Activated CD4-positive, alpha-beta T cell treated with anti-CD3 and anti-CD28 coated beads for 24 hours (primary cell): Measurements from ENCODE around the gene LACRT.
"Not testable (repeated sequence)": the region's sequence is repeated elsewhere in the genome, so short reads cannot be mapped to it uniquely, and the experiment has no call there.

Experiments used
- DNase-seq, 2 donors: peaks; one replicate each; pipeline ENCODE4 v3.0.0-alpha.2; 2020; ENCODE audit warnings: low read depth in 2 of 2

LACRT gene, protein sequence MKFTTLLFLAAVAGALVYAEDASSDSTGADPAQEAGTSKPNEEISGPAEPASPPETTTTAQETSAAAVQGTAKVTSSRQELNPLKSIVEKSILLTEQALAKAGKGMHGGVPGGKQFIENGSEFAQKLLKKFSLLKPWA

DNA sequence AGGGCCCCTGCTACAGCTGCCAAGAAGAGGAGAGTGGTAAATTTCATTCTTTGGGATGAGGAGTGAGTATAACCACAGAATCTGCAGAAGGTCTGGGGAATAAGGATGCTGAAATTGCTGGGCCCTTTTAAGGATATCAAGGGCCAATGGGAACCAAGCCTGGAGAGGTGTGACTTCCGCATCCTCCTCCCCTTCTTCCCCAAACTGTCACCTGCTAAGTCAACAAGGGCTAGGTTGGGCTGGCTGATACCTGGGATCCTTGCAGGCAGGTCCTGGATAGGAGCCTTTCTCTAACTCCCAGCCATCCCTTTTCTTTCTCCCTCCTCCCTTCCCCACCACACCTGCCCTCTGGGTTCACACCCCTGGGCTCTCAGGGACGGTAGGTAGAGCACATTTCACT is at the start of gene LACRT:
TSS of gene LACRT (minus strand) at position 101 of the 400 bp plus-strand sequence. CDS start at position 47, 54 bp downstream.
- no peak for DNase-seq

DNA sequence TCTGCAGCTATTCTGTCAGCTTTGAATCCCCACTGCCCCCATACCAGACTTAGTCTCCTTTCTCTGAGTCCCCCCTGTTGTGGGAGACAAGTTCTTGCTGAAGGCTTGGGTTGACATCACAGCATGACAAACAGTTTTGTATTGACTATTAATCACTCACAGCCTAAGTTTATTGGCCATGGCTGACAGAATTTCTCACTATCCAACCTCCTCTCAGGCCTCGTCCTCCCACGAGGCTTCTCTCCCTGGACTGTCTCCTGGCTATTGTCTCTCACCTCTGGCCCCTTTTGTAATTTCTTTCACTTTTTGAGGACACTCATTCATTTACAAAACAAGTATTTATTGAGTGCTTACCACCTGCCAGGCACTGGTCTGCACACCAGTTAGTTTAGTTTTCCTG is 48.7 kb upstream of the LACRT start:
- DNase-seq: no peak

DNA sequence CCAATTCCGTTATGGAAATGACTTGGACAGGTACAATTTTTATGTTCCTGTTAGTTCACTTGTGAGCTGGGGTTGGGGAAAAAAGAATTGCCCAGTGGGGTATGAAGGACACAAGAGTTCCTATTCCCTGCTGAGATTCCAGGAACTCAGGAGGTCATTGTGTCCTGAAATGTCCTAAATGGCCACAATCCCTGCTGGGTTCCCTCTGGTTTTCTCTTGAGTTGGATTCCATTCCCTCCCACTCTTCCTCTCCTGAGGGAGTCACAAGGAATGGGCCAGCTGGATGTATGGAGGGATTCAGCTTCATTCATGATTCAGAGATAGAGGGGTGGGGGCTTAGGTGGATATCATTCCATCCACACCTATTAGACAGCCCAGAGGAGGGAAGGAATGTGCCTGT is 48.0 kb upstream of the LACRT start:
- DNase-seq: no peak

DNA sequence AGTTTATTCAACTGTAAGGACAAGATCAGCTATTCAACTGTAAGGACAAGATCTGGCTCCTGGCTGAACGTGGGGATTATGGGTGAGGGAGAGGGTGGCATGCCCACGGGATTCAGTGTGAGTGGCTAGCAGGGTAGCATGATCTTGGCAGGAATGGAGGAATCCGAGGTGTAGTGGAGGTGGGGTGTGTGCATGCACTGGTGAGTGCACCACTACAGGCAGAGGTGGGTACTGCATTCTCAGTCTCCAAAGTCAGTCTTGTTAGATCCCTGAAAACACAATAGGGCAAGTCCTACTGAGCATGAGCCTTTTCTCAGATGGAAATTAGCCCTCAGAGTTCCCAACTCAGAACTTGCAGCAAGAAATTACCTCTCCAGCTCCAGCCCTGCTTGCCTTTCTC is 45.7 kb upstream of the LACRT start:
- peak; percentile 7 to 21 for DNase-seq

DNA sequence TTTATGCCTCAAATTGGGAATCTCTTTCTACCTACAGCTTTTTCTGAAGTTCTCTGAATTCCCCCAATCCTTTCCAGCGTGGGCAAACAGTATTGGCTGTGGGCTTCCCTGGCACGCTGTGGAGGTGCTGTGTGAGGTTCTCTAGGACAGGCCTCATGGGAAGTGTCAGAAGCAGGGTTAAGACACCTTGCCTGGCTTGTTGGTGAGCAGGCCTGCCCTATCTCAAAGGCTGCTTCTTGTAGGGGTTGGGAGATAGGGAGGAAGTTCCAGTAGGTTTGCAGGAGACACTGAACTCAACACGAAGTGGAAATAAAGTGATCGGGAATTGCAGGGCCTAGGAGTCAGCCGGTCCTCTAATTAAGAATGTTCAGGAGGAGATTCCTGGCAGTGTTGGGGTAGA is 43.4 kb upstream of the LACRT start:
- DNase-seq: no peak

DNA sequence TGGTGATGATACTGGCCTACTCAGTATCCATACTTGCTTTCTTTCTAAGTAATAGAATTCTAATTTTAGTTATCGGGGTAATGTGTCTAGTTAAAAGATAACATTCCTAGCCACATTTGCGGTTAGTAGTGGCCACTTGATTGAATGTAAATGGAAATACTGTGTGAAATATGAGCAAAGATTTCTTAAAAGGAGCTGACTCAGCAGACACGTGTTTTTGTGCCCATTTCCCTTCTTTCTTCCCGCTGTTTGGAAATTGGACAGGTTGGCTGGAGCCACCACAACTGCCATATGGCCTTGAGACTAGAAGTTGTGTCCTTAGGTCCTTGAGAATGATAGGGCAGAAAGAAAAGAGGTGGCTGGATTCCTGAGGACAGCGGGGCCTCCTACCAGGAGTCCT is 33.2 kb upstream of the LACRT start:
- DNase-seq: no peak

DNA sequence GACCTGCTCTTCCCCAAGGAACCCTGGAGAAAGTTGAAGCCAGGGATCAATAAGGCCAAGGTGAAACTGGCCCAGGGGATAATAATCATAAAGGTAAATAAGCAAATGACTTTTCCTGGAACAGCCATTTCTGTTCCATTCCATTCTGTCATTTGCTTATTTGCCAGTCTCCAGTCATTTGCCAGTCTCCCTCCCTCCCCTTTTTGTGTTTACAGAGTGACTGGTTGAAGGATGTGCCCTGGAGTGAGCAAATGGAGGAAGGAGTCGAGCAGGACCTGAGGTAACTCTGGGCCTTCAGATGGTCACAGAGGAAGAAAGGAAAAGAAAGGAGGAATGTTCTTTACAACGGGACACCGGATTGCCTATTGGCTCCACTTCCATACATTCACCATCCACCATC is 31.3 kb upstream of the LACRT start:
- no peak for DNase-seq

DNA sequence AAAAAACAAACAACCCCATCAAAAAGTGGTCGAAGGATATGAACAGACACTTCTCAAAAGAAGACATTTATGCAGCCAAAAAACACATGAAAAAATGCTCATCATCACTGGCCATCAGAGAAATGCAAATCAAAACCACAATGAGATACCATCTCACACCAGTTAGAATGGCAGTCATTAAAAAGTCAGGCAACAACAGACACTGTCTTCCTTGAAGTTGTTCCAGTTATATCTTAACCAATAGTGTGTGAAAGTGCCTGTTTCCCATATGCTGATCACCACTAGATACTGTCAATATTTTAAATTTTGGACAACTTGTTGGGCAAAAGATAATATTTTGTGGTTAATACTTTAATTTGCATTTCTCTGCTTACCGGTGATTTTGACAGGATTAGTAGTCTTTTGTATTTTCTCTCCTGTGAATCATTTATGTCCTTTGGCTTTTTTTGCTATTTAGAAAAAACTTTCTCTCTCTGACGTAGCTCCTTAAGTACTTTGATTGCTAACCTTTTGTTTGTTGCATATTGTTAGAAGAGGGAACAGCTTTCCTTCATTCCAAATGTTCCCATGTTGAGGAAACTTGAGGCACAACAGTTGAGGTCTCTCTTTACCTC is 30.4 kb upstream of the LACRT start:
- not testable (repeated sequence) for DNase-seq

DNA sequence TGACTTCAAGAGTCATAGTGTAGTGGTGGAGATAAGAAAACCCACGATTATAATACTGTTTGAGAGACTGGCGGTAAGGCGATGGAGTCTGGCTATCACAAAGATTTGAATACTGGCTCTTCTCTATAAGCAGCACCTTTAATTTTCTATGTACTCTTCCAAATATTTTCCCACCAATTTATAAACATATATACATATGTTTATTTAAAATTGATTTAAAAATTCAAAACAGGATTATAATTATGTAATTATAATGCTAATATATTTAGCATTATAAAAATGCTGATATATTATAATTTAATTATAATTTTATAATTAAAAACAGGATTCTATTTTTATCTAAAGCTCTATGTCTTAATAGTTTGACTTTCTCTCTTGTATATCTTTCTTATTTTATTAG is 28.9 kb upstream of the LACRT start:
- no peak for DNase-seq

DNA sequence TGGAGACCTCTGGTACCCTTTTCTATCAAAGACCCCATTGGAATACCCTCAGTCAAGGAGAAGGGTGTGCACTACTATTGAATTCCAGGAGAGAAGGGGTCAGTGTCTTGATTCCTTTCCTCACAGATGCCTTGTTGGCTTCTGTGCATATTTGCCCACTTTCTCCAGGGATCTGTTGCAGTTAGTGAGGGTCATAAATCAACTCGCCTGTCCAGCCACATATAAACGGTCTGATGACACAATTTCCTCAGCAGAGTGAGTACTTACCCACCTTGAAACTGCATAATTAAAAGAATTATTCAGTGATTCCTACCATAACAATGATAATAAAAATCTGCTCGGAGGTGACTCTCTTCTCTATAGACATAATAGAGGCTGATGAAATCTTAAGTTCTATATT is 27.3 kb upstream of the LACRT start:
- DNase-seq: no peak

DNA sequence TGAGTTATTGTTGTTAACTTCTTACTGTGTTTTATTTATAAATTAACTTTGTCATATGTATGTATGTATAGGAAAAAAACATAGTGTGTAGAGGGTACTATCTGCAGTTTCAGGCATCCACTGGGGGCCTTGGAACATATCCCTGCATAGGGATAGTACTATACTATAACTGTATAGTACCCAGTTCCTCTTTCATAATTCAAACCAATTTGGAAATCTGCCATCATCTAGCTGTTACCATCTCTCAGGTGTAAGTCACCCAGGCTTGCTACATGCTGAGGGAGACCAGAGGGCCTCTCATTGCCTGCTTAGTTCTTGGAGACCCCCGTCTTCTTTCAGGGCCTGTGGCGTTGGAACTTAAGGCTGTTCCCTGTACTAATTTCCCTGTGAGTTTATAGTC is 26.4 kb upstream of the LACRT start:
- no peak for DNase-seq

DNA sequence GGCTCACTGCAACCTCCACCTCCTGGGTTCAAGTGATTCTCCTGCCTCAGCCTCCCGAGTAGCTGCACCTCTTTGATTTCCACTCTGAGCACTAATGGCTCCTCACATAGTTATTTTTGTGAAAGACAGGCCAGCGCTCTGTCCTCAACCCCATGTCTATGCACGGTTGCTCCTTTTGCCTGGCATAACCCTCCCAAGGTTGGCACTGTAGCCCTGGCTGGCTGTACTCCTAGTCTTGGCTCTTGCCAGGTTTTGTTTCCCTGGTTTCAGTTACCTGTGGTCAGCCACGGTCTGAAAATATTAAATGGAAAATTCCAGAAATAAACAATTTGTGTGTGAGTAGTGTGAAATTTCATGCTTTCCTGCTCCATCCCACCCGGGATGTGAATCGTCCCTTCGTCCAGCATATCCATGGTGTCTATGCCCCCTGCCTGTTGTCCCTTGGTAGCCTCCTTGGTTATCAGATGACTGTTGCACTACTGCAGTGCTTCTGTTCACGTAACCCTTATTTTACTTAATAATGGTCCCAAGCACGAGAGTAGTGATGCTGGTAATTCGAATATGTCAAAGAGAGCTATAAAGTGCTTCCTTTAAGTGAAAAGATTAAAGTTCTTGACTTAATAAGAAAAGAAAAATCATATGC is 25.7 kb upstream of the LACRT start:
- DNase-seq: no peak

DNA sequence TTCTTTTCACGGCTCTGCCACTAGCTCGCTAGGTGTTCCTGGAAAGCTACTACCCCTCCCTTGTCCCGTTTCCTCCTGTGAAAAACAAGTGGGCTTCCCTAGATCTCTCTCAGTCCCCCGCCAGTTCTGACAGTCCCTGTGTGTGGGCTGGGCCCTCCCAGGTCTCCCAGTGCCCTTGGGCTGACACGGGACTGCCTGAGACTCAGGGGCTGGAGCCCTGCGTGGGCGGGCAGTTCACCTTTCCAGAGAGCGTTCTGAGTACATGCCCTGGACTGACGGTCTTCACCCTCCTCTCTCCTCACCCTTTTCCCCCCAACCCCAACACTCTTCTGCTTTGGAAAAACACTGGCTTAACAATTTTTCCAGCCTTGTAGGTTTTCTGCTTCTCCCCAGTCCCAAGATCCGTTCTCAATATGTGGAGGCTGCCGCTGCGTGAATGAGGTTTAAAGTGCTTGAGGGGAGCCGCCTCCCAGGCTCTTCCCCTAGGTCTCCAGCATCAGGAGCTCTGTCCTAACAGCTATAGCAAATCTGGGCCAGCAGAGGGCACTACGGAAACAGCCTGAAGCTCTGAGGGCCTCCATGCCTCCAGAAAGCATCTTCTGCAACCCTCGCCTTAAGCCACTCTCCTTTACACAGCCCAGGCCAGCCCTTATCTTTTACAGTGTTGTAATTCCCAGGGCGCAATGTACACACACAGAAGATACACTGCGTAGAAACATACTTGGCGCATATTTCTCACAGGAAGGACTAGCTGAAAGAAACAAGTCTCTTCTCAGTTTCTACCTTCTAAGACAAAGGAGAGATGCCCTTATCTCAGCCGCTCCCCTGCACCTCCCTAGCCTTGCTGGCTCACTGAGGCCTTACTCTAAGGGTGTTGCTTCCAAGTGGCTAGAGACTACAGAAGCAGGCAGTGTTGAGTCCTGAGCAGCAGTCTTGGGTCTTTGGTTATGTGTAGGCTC is 23.9 kb upstream of the LACRT start:
- peak; percentile 20 to 43 for DNase-seq

DNA sequence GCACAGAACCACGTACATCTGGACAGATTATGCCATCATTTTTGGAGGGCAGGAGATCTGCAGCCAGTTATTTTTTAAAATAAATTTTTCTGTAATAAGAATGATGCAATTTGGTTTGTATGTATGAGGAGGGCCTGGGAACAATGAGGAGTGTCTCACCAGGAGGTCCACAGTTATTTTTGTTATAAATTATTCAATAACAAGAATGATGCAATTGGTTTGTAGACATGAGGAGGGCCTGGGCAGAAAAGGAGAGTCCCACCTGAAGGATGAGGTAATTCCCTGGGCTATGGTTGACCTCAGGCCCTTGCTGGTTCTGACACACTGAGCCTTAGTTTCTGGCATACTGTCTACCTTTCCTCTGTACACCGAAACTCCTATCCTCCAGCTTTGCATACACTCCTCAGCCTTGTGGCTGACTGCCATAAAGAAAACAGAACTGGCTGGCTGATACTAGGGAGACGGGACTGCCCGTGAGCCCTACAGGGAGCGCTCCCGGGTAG is 22.5 kb upstream of the LACRT start:
- no peak for DNase-seq

DNA sequence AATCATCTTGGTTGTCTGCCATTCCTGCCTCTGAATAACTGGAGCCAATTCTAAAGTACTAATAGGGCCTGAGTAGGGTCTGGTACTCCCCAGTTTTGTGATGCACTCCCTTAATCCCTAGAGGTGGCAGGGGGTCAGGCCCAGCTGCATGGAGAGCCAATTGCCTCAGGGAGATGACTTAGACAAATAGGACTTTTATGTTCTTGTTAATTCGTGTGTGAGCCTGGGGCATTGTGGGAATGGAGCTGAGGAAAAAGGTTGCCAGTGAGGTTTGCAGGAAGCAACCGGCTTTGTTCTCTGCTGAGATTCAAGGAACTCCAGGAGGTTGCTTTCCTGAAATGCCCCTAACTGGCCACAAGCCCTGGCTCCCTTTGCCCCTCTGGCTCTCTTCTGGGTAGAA is 20.2 kb upstream of the LACRT start:
- DNase-seq: no peak

DNA sequence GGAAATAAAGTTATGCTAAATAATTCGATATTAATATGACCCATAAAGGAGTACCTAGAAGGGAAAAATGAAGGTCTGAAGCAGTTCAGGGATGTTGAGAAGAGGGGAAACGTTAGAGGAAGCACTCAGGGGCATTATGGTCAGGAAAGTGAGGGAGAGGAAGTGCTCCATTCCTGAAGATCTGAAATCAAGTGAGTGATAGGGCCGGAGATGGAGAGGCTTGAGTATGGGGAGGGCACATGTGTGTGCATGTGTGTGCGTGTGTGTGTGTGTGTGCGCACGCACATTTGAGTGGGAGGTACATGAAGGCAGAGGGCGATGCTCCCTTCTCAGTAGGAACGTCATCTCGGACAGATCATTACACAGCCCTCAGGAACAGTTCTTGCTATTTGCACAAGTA is 18.3 kb upstream of the LACRT start:
- DNase-seq: no peak

DNA sequence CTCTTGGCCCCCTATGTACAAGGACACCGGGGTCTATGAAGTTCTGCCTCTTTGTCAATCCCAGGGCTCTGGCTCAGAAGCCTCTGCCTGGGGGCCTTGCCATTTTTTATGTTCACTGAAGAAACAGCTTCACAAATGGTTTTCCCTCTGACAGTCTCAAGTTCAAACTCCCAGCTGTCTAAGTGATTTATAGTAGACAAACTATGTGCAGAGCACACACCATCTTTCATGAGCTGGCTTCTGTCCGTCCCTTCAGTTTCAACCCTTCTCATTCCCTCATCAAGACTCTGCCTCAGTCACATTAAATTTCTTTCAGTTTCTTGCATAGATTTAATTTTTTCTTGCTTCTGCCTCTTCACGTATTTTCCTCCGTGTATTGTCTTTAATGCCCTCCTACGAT is 16.2 kb upstream of the LACRT start:
- DNase-seq: no peak

DNA sequence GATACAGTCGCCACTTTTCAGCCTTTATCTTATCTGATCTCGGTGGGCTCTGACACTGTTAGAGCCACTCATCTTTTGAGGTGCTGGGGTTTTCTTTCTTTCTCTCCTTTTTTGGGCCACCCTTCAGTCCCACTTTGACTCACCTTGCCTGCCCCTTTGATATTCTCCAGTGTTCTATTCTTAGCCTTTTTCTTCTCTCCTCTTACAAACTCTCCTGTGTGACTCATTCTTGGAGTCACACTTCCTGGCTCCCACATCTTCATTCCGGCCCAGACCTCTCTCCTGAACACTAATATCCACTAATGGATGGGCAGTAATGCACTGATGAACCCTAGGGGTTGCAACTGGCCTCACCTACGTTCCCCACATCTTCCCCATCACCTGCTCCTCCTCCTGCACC is 15.7 kb upstream of the LACRT start:
- no peak for DNase-seq

DNA sequence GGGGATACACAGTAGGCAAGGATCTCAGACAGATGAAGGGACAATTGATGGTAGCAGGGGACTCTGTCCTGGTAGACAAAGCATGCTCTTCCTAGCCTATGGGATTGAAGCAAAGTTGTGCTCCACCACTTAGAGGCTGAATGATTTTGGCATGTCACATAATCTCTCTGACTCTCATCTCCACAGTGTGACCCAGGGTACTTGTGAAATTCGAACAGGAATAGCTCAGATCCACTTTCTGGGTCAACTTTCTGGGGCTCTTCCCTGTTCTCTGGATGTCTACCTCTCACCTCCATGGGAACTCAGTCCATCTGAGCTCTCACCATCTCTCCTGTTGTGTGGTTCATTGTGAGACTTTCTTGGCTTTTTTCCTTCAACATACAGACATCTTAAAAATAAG is 15.1 kb upstream of the LACRT start:
- no peak for DNase-seq

DNA sequence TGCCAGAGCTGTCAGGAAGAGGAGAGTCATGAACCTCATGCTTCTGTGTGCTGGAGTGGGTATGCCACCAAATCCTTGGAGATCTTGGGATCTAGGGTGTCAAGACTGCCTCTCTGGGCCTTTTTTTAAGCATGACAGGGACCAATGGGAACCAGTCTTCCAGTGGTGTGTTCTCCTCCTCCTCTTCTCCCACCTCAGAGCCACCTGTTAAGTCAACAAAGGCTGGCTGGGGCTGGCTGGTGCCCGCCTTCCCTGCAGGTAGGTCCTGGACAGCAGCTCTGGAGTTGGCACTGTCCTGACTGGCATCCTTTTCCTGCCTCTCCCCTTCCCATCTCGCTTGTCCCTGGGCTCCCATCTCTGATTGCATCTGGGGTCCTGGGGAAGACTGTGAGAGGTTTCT is 13.6 kb upstream of the LACRT start, which contains the start of gene DCD:
TSS of gene DCD (minus strand) at position 101 of the 400 bp plus-strand sequence. CDS start at position 39, 62 bp downstream.
- DNase-seq: no peak

DNA sequence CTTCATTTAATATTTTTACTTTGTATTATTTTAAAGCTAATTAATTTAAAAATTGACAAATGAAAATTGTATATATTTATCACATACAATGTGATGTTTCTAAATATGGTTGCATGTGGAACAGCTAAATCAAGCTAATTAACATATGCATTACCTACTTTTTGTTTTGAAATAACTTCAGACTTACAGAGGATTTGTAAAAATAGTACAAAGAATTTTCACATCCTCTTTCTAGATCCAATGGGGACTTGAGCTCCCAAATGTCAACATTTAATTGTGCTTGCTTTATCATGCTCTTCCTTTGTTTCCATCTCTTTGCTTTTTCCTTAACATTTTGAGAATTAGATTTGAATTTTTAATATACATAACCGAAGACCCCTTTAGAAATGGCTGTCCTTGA is 6.9 kb upstream of the LACRT start:
- DNase-seq: no peak

DNA sequence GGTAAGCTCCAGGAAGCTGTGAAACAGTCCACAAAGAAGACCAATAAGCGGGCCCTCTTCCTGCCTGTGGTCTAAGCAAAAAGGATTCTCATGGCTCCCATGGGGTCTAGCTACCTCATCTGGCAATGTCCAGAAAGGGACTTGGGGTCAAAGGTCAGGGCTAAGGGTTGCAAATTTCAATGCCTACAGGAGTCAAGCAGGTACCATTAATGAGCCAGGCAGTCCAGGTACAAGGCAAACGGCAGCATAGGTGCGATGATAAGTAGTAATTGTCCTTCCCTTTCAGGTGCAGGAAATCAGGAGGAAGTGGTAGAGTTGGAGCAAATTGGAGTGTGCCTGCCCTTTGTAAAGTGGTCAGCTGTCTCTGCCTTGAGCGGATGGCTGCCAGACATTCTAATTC is 6.4 kb upstream of the LACRT start:
- no peak for DNase-seq
